ENCODE results near the gene SLC39A11.

Gene SLC39A11

GRCh38 chr17:72806011-72806410, 286.5 kb downstream of the SLC39A11 start:
- no peaks in the 10 kb centered on the region for H3K27me3 ChIP-seq (ENCODE audit: low read depth, low read length)
- no peaks in the 10 kb centered on the region for H3K4me1 ChIP-seq (ENCODE audit: low read length)
- no peaks in the 10 kb centered on the region for H4K20me1 ChIP-seq (ENCODE audit: insufficient read depth, low read length)
- H3K9ac ChIP-seq (ENCODE audit: low read length) = no peak overlapping the region
- TF ChIP-seq EZH2phosphoT487 (IDR thresholded peaks at IDR 0.05; ENCODE audit: low read depth) (no peak), CTCF (IDR thresholded peaks at IDR 0.05; ENCODE audit: low read depth, low read length) (no peak)
- H2AFZ ChIP-seq (ENCODE audit: low read depth, low read length) = no peak overlapping the region
- H3K27ac ChIP-seq (ENCODE audit: low read length) = no peak overlapping the region
- H3K4me2 ChIP-seq (ENCODE audit: low read length) = no peak overlapping the region
- H3K36me3 ChIP-seq (replicated peaks; ENCODE audit: low read depth, low read length) = peaks cover 2% of the 10 kb centered on the region
- H3K4me3 ChIP-seq (ENCODE audit: low read length) = no peak overlapping the region
- no peaks in the 10 kb centered on the region for H3K9me3 ChIP-seq (ENCODE audit: insufficient read depth, low read length)
- no peaks in the 10 kb centered on the region for H3K79me2 ChIP-seq (ENCODE audit: low read length)

GRCh38 chr17:72804949-72805707, 287.4 kb downstream of the SLC39A11 start:
- TF ChIP-seq EZH2phosphoT487 (IDR thresholded peaks at IDR 0.05; ENCODE audit: low read depth) (no peak), CTCF (IDR thresholded peaks at IDR 0.05; ENCODE audit: low read depth, low read length) (no peak)
- no peaks in the 10 kb centered on the region for H3K27me3 ChIP-seq (ENCODE audit: low read depth, low read length)
- H3K27ac ChIP-seq (ENCODE audit: low read length) = no peak overlapping the region
- H3K9me3 ChIP-seq (ENCODE audit: insufficient read depth, low read length) = no peaks in the 10 kb centered on the region
- H3K4me1 ChIP-seq (ENCODE audit: low read length) = no peaks in the 10 kb centered on the region
- H4K20me1 ChIP-seq (ENCODE audit: insufficient read depth, low read length) = no peaks in the 10 kb centered on the region
- no peak overlapping the region for H3K4me3 ChIP-seq (ENCODE audit: low read length)
- H3K79me2 ChIP-seq (ENCODE audit: low read length) = no peaks in the 10 kb centered on the region
- H3K36me3 ChIP-seq (replicated peaks; ENCODE audit: low read depth, low read length) = no peaks in the 10 kb centered on the region
- H2AFZ ChIP-seq (ENCODE audit: low read depth, low read length) = no peak overlapping the region
- no peak overlapping the region for H3K9ac ChIP-seq (ENCODE audit: low read length)
- no peak overlapping the region for H3K4me2 ChIP-seq (ENCODE audit: low read length)

DNA sequence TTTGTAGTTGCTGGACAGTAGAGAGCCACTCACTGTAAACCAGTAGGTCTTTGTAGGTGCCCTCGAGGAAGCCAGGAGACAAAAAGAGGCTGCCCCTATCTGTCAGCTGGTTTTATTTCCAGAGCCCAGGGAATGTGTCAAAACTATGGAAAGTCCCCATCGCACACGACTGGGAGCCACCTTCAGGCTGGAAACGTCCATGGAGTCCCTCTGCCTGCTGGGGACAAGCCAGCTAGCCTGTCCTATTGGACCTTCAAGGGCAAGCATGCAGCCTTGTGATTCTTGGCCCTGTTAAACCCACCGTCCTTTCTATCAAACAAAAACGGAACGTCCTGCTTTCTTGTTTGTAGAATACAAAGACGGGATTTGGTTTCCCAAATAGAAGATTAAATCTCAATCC, 289.8 kb downstream of the SLC39A11 start:
- no peaks in the 10 kb centered on the region for H3K9me3 ChIP-seq (ENCODE audit: insufficient read depth, low read length)
- TF ChIP-seq EZH2phosphoT487 (IDR thresholded peaks at IDR 0.05; ENCODE audit: low read depth) (no peak), CTCF (IDR thresholded peaks at IDR 0.05; ENCODE audit: low read depth, low read length) (no peak)
- no peaks in the 10 kb centered on the region for H3K36me3 ChIP-seq (replicated peaks; ENCODE audit: low read depth, low read length)
- H3K4me3 ChIP-seq (ENCODE audit: low read length) = no peak overlapping the region
- no peak overlapping the region for H2AFZ ChIP-seq (ENCODE audit: low read depth, low read length)
- no peak overlapping the region for H3K9ac ChIP-seq (ENCODE audit: low read length)
- no peak overlapping the region for H3K4me2 ChIP-seq (ENCODE audit: low read length)
- no peak overlapping the region for H3K27ac ChIP-seq (ENCODE audit: low read length)
- H3K4me1 ChIP-seq (ENCODE audit: low read length) = no peaks in the 10 kb centered on the region
- H3K27me3 ChIP-seq (ENCODE audit: low read depth, low read length) = no peaks in the 10 kb centered on the region
- no peaks in the 10 kb centered on the region for H3K79me2 ChIP-seq (ENCODE audit: low read length)
- no peaks in the 10 kb centered on the region for H4K20me1 ChIP-seq (ENCODE audit: insufficient read depth, low read length)

GRCh38 chr17:72797142-72797541, 295.3 kb downstream of the SLC39A11 start:
- H3K4me2 ChIP-seq (ENCODE audit: low read length) = no peak overlapping the region
- H3K4me1 ChIP-seq (ENCODE audit: low read length) = no peaks in the 10 kb centered on the region
- no peaks in the 10 kb centered on the region for H3K79me2 ChIP-seq (ENCODE audit: low read length)
- H3K27me3 ChIP-seq (ENCODE audit: low read depth, low read length) = no peaks in the 10 kb centered on the region
- no peaks in the 10 kb centered on the region for H3K9me3 ChIP-seq (ENCODE audit: insufficient read depth, low read length)
- H3K27ac ChIP-seq (ENCODE audit: low read length) = no peak overlapping the region
- no peak overlapping the region for H3K9ac ChIP-seq (ENCODE audit: low read length)
- H3K36me3 ChIP-seq (replicated peaks; ENCODE audit: low read depth, low read length) = peaks cover 16% of the 10 kb centered on the region
- no peak overlapping the region for H3K4me3 ChIP-seq (ENCODE audit: low read length)
- H2AFZ ChIP-seq (ENCODE audit: low read depth, low read length) = no peak overlapping the region
- H4K20me1 ChIP-seq (ENCODE audit: insufficient read depth, low read length) = no peaks in the 10 kb centered on the region
- no peak for TF ChIP-seq EZH2phosphoT487 (IDR thresholded peaks at IDR 0.05; ENCODE audit: low read depth)
- no peak for TF ChIP-seq CTCF (IDR thresholded peaks at IDR 0.05; ENCODE audit: low read depth, low read length)

Data from OCI-LY3 (cell line).